ENCODE results near the gene PLD3.

DNA sequence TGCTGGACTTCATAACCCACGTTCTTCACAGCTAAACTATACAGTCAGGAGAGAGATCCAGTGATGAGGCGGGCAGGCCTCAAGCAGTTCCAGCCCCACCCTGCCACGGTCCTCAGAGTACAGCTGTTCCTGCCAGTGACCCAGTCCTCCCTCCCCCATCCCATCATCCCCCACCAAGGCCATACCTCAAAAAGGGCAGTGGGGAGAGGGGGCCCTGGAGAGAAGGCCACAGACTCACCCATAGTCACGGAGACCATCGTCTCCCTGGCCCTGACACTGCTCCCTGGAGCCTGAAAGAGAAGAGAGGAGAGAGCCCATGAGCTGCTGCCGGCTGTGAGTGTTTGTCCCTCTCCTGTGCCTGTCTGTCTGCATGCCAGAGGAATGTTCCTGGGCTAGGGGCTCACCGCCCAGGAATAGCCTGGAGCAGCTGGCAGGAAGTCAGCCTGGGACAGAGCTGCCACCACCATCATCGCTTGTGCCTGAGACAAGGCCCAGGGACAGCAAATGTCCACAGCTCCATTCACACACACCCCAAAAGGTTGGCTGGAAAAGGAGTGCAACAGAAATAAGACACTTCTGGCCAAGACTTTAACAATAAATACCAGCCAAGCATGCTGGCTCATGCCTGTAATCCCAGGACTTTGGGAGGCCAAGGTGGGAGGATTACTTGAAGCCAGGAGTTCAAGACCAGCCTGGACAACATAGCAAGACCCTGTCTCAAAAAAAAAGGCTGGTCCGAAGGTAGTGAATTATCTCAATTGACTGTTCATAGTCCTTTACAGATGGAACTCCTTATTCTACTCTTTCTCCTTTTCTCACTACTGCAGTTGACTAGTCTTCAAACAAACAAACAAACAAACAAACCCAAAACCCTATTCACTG is 6.7 kb upstream of the PLD3 start:
- no peak for TF ChIP-seq POLR2A (IDR thresholded peaks at IDR 0.05)
- no peak for TF ChIP-seq CTCF (IDR thresholded peaks at IDR 0.05)

All from uterus (tissue), 2 donors.